RCC 7860 (cell line): ENCODE data around the gene BRD4.

ENCODE experiments used
- DNase-seq: peaks from one replicate; pipeline ENCODE4 v3.0.0-alpha.2; 2015; ENCODE audit warnings: low spot score
- FAIRE-seq: peaks from 2 replicates; lab custom pipeline; 2012; peaks lifted over from hg19 to GRCh38; lab: Jason Lieb, UNC

Gene BRD4

DNA sequence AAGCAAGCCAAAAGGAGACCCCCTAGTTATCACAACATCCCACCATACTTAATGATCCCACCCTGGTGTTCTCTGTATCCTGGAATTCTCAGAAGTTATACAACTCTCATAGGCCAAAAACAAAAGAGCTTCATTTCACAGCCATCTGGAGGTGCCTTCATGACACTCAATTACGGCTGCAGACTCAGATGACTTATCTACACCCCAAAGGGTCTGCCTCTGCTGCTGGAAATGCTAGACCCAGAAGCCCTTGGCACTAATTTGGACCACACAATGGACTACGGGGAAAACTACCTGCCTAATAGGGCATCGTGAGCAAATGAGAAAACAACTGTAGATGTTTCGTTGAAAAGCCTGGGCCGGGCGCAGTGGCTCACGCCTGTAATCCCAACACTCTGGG is 40.2 kb downstream of the BRD4 start:
- no peak for DNase-seq
- FAIRE-seq = no peak

GRCh38 chr19:15291548-15292021 is 40.8 kb downstream of the BRD4 start:
- no peak for DNase-seq
- no peak for FAIRE-seq

- FAIRE-seq = no peak
- DNase-seq = no peak
Measured at GRCh38 chr19:15291089-15291488, 41.2 kb downstream of the BRD4 start.

DNA sequence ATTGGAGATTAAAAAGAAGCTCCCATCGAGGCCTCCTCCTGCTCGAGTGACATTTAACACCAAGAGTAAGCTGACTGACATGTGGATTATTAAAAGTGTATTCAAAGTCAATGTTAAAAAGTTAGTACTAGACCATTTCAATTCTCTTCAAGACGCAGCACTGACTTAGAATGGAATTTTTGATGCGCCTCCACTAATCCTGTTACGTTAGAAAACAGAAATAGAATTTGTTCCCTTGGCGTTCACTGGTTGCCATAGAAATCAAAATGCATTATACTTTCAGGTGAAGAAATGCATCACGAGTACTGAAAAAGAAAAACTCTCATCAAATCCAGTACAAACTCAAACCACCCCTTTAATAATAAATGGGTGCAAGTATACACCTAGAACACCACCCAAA is 42.2 kb downstream of the BRD4 start:
- no peak for FAIRE-seq
- DNase-seq = no peak

DNA sequence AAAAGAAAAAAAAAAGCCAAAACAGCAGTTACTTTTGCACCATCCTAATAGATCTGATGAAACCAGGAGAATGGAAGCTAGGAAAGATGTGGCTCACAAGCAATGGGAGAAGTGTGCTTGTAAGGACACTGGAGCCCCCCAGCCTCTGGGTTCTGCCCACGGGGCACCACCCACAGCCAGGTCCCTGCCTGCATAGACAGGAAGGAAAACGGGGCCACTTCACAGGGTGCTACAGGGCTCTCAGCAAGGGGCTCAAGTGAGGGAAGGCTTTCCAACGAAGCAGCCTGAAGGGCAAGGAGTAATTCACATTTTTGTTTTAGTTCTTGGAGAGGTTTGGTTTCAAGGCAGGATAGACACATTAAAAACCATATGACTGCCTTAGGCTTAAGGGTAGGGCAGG is 42.7 kb downstream of the BRD4 start:
- FAIRE-seq (no peak), DNase-seq (no peak)

GRCh38 chr19:15288146-15288963 is 44.0 kb downstream of the BRD4 start:
- DNase-seq (no peak), FAIRE-seq (no peak)

DNA sequence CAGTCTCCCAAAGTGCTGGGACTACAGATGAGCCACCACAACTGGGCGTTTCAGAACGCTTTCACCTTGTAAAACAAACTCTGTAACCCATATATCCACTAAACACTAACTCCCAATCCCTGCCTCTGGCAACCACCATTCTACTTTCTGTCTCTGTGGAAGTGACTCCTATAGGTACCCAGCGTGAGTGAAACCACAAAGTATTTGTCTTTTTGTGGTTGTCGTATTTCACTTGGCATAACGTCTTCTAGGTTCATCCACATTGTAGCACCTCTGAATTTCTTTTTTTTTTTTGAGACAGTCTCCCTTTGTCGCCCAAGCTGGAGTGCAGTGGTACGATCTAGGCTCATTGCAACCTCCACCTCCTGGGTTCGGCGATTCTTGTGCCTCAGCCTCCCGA is 44.8 kb downstream of the BRD4 start:
- DNase-seq = no peak
- no peak for FAIRE-seq

DNA sequence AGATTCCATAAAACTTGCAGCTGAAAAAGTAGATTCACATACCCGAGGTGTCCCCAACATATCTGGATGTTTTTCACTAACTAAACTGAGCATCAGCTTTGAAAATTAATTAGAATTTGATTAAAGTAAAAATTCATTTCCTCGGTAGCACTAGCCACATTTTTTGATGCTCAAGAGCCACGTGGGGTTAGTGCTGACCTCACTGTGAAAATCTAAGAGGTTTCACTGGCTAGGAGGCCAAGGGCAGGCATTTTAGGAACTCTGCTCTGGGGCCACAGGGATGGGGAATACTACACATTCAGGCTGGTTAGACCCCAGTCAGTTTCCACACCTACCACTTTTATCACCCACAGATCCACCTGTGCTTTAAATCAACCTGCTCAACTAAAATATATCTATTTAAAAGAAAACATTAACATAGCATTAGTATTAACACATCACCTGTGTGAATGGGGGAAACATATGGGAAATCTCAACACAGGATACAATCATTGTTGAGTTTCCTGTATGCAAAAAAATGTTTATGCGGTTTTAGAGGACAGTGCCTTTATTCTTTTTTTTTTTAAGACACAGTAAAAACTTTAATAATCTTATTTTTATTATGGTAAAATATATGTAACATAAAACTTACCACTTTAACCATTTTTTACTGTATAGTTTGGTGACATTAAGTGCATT is 45.5 kb downstream of the BRD4 start:
- DNase-seq = no peak
- no peak for FAIRE-seq

- DNase-seq = no peak
- FAIRE-seq = no peak
Measured at GRCh38 chr19:15285896-15286591, 46.3 kb downstream of the BRD4 start.

- no peak for DNase-seq
- no peak for FAIRE-seq
Measured at GRCh38 chr19:15284896-15285295, 47.4 kb downstream of the BRD4 start.

DNA sequence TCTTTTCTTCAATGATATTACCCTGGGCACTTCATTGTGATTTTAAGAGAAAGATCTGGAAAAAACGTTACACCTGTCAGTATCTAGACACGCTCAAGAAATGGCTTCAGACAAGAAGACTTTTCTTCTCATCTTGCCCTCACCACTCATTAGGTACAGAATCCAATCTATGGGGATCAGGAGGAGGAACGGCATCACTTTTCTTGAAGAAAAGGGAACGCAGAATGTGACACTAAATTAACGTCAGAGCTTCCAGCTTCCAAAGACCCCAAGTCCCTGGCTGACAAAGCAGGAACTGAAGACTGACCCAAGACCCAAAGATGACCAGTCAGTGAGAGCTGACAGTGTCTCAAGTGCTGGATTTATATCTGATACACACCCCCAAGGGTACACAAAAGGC is 48.2 kb downstream of the BRD4 start:
- FAIRE-seq (no peak), DNase-seq (no peak)

DNA sequence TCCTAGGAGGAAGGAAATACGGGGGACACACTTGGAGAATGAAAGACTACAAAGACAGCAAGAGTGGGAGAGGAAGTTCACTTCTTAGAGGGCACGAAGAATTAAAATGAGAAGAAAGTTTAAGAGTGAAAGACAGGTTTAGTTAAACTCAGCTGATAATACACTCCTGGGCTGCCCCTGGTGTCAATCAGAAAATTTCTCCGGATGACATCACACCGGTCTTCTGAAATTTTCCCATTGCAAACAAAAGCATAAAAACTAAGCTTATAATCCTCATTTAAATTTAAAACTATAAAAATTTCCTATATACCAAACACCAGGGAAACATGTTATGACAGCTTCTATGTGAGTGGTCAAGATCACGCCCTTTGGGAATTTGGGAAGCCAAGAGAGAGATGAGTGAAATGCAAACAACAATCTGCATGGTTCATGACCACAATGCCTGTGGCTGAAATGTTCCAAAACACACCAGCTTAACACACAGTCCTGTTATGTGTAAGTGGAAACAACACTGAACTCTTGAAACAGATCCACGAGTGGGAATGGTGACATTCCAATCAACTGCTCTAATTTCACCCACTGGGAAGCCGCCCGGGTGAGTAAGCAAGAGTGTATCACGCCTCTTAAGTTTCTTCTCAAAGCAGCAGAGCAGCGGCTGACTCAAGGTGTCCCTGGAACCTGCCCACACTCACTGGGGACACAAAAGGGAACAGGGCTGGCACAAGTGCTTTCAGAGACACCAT is 49.0 kb downstream of the BRD4 start:
- DNase-seq (no peak), FAIRE-seq (no peak)

DNA sequence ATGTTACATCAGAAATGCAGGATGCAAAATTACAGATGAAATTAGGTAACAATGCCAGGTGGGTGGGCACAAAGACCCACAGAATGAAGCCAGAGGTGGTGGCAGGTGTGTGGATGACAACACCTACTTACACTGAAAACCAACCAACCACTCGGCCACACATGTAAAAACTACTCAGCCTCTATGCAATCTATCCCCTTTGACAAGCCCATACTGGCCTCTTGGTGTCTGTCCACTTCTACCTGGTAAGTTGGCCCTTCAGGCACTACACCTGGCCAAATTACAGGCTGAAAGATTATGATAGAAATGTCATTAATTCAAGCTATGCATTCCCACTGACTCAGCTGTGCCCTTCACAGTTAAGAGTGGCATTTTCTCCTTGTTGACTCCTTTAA is 50.0 kb downstream of the BRD4 start:
- FAIRE-seq = no peak
- no peak for DNase-seq

DNA sequence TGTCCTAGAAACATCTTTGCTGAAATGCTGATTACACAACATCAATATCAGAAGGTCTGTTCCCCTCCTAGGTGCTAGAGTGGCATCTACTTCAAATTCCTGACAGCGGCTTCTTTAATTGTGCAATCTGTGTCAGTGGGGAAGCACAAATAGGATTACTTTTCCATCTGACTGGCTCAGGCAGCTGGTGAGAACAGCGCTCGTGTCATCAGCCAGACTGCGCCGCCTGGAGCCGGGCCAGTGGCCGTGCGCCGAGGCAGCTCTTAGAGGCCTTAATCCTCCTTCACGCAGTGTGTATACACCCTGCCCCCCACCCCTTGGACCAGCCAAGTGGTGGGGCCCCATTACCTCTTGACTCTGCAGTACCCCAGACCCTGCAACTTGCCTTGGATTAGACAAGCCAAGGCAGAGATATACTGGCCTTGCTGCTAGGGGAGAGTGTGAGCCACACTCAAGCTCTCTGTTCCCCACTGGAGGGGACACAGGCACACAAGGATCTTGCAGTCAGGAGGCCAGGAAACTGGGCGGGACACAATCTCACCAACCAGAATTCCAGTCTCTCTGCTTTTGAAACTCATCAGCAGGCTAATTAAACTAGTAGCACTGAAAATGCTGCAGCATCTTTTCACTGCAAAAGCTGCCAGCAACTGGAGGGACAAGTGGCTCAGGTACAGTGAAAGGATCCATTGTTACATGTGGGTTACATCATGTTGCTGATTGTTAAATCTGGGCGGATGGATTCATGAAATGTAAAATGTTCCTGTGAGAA is 51.2 kb downstream of the BRD4 start:
- peak; percentile 14 for DNase-seq
- FAIRE-seq = no peak

DNA sequence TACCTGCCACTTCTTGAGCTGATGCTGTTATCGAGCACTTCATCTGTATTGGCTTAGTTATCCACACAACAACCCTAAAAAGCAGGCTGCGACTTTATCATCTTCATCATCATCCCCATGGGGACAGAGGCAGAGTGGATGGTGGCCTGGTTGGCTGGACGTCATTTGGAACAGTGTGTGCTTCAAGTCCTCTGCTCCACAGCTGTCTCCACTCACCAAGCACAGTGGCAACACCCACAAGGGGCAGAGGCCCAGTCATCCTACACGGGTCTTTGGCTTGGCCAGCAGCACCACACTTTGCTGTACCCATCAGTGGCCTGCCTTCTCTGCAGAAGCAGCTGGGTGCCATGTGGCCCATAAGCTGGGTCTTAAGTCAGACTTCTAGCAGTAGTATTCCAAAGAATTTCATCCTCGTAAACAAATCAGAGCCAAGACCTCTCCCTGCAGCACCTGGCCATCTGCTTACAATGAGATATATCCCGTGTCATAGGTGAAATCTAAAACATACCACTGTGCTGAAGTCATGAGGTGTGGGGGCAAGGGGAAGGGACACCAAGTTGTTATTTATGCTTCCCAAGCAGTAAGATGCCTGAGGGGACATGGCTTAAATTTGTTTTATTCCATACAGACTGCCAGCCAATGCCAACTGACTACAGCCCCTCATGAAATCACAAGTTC is 52.2 kb downstream of the BRD4 start:
- DNase-seq (no peak), FAIRE-seq (no peak)

GRCh38 chr19:15279326-15279904 is 52.9 kb downstream of the BRD4 start:
- DNase-seq (no peak), FAIRE-seq (no peak)

- FAIRE-seq (no peak), DNase-seq (no peak)
Measured at GRCh38 chr19:15276620-15277215, 55.6 kb downstream of the BRD4 start.

GRCh38 chr19:15274477-15274876 is 57.9 kb downstream of the BRD4 start:
- FAIRE-seq (no peak), DNase-seq (no peak)

GRCh38 chr19:15269806-15270205 is 62.5 kb downstream of the BRD4 start:
- DNase-seq (no peak), FAIRE-seq (no peak)
